GM23338 (cell line): ENCODE measurements around the gene SCAF4. TPM values are rescaled to one million over a fixed set of nuclear protein-coding genes. Genes with fewer than 3 reads are reported as not detected.

Experiments
- ATAC-seq: fragments of 200-7000 bp; cut with Tn5 transposase; 3 replicates; pipeline ENCODE4 v1.9.1; 2020
- DNase-seq: peaks from one replicate; pipeline ENCODE4 v3.0.0-alpha.2; 2015; ENCODE audit warnings: low spot score
- H2AFZ ChIP-seq: fragments of 200-600 bp; sonication (generic); 2 replicates; pipeline ENCODE4 v1.8.0; 2016; ENCODE audit warnings: antibody characterized with exemption, mild to moderate bottlenecking, moderate library complexity
- H3F3A ChIP-seq: fragments of 200-600 bp; sonication (generic); replicated peaks from 2 replicates; pipeline ENCODE4 v1.8.0; 2017; ENCODE audit warnings: antibody characterized with exemption, mixed run types, low read depth
- H3K27ac ChIP-seq: fragments of 200-600 bp; sonication (generic); 2 replicates; pipeline ENCODE4 v1.6.1; 2016; ENCODE audit warnings: low read depth
- H3K27me3 ChIP-seq: fragments of 200-600 bp; sonication (generic); 2 replicates; pipeline ENCODE4 v1.8.0; 2016; ENCODE audit warnings: mild to moderate bottlenecking, mixed run types, moderate library complexity; ENCODE audit not compliant: insufficient read depth
- H3K36me3 ChIP-seq: fragments of 200-600 bp; sonication (generic); 2 replicates; pipeline ENCODE4 v1.8.0; 2016; ENCODE audit warnings: mild to moderate bottlenecking; ENCODE audit not compliant: insufficient read depth
- H3K4me1 ChIP-seq: fragments of 200-600 bp; sonication (generic); 2 replicates; pipeline ENCODE4 v1.8.0; 2016; ENCODE audit warnings: mild to moderate bottlenecking, moderate library complexity; ENCODE audit not compliant: insufficient read depth
- H3K4me2 ChIP-seq: fragments of 200-600 bp; sonication (generic); 2 replicates; pipeline ENCODE4 v1.7.1; 2017; ENCODE audit warnings: mixed run types
- H3K4me3 ChIP-seq: fragments of 200-600 bp; sonication (generic); 2 replicates; pipeline ENCODE4 v1.6.1; 2016; ENCODE audit warnings: mixed run types
- H3K79me2 ChIP-seq: fragments of 200-600 bp; sonication (generic); replicated peaks from 2 replicates; pipeline ENCODE4 v1.8.0; 2017; ENCODE audit warnings: mild to moderate bottlenecking; ENCODE audit not compliant: insufficient read depth
- H3K9me2 ChIP-seq: fragments of 200-600 bp; sonication (generic); 2 replicates; pipeline ENCODE4 v1.8.0; 2017; ENCODE audit not compliant: insufficient read depth
- H4K20me1 ChIP-seq: fragments of 200-600 bp; sonication (generic); replicated peaks from 2 replicates; pipeline ENCODE4 v1.8.0; 2017; ENCODE audit warnings: mild to moderate bottlenecking; ENCODE audit not compliant: insufficient read depth
- H3K27ac Mint-ChIP-seq: 2 replicates; pipeline ENCODE4 v1.8.0; 2020; ENCODE audit warnings: inconsistent platforms, mild to moderate bottlenecking, moderate library complexity, mixed read lengths
- H3K27me3 Mint-ChIP-seq: 3 replicates; pipeline ENCODE4 v1.8.0; 2022; ENCODE audit warnings: low read depth, mild to moderate bottlenecking, moderate library complexity, mixed read lengths, inconsistent platforms; ENCODE audit not compliant: insufficient read depth, poor library complexity
- H3K36me3 Mint-ChIP-seq: 3 replicates; pipeline ENCODE4 v1.8.0; 2021; ENCODE audit warnings: low read depth, mild to moderate bottlenecking, inconsistent platforms, moderate library complexity, mixed read lengths
- H3K4me1 Mint-ChIP-seq: 3 replicates; pipeline ENCODE4 v1.8.0; 2020; ENCODE audit warnings: mild to moderate bottlenecking, inconsistent platforms, mixed read lengths
- H3K4me3 Mint-ChIP-seq: 3 replicates; pipeline ENCODE4 v1.8.0; 2021; ENCODE audit warnings: moderate library complexity, mild to moderate bottlenecking, inconsistent platforms, mixed read lengths
- H3K9me3 Mint-ChIP-seq: 3 replicates; pipeline ENCODE4 v1.8.0; 2020; ENCODE audit warnings: moderate library complexity, mild to moderate bottlenecking, inconsistent platforms, mixed read lengths
- CREB1 ChIP-seq: fragments of 250-450 bp; sonication (Bioruptor Pico); IDR thresholded peaks from 2 replicates; pipeline ENCODE4 v1.5.0; 2020; ENCODE audit warnings: low read depth, mild to moderate bottlenecking, moderate library complexity
- CTCF ChIP-seq, 2 experiments: fragments of 200-600 bp in 1 of 2; sonication (generic) in 1 of 2; conservative IDR thresholded peaks; 2 replicates each; pipeline versions ENCODE4 v1.5.1 to v1.6.1; 2016 to 2017; ENCODE audit warnings: antibody characterized with exemption in 2 of 2, low read depth in 2 of 2, mild to moderate bottlenecking in 2 of 2, moderate library complexity in 1 of 2
- ETS1 ChIP-seq: IDR thresholded peaks from 2 replicates; pipeline ENCODE4 v1.6.1; 2016; ENCODE audit warnings: antibody characterized with exemption
- EZH2 ChIP-seq: fragments of 200-600 bp; sonication (generic); IDR thresholded peaks from one replicate; pipeline ENCODE4 v1.8.0; 2017; ENCODE audit warnings: antibody characterized with exemption, mild to moderate bottlenecking, low read depth; ENCODE audit not compliant: unreplicated experiment
- EZH2phosphoT487 ChIP-seq: fragments of 200-600 bp; sonication (generic); IDR thresholded peaks from one replicate; pipeline ENCODE4 v1.8.1; 2018; ENCODE audit warnings: antibody characterized with exemption; ENCODE audit not compliant: unreplicated experiment
- JUNB ChIP-seq: IDR thresholded peaks from one replicate; pipeline ENCODE4 v1.6.1; 2016; ENCODE audit warnings: antibody characterized with exemption; ENCODE audit not compliant: unreplicated experiment
- NANOG ChIP-seq: IDR thresholded peaks from 2 replicates; pipeline ENCODE4 v1.6.1; 2016; ENCODE audit warnings: antibody characterized with exemption, borderline replicate concordance
- POLR2AphosphoS5 ChIP-seq: IDR thresholded peaks from 2 replicates; pipeline ENCODE4 v1.6.1; 2016; ENCODE audit warnings: antibody characterized with exemption, low read depth
- REST ChIP-seq: IDR thresholded peaks from one replicate; pipeline ENCODE4 v1.6.1; 2018; ENCODE audit warnings: antibody characterized with exemption; ENCODE audit not compliant: unreplicated experiment
- STAT1 ChIP-seq: IDR thresholded peaks from one replicate; pipeline ENCODE4 v1.6.1; 2016; ENCODE audit warnings: antibody characterized with exemption; ENCODE audit not compliant: unreplicated experiment
- ZNF114 ChIP-seq: fragments of 250-450 bp; sonication (Bioruptor Pico); IDR thresholded peaks from 2 replicates; pipeline ENCODE4 v1.5.0; 2020; ENCODE audit warnings: mild to moderate bottlenecking, moderate library complexity
- ZNF331 ChIP-seq: fragments of 250-450 bp; sonication (Bioruptor Pico); IDR thresholded peaks from 2 replicates; pipeline ENCODE4 v1.5.0; 2020; ENCODE audit warnings: low read depth, mild to moderate bottlenecking, moderate library complexity
- ZNF462 ChIP-seq: fragments of 250-450 bp; sonication (Bioruptor Pico); IDR thresholded peaks from 2 replicates; pipeline ENCODE4 v1.5.0; 2020; ENCODE audit warnings: mild to moderate bottlenecking, moderate library complexity
- polyA plus RNA-seq: library from polyadenylated mRNA; unstranded; fragments of >200 nt; fragmentation: Nextera tagmentation; extraction: Ambion mirVana; gene quantifications from 2 replicates; pipeline ENCODE4 v1.2.1, GENCODE V29; 2016
- total RNA-seq: library from RNA; depleted of rRNA; stranded (reverse); fragments of >200 nt; shearing (Covaris generic); gene quantifications from 2 replicates; pipeline ENCODE4 v1.2.3, GENCODE V29; 2014

Gene SCAF4
- total and polyA plus RNA-seq, 2 experiments from 2014 or later: 29.7 to 45.8 TPM

- H3K27ac ChIP-seq: no peak overlapping the region
- ATAC-seq (no peak), DNase-seq (no peak)
- H3K79me2 ChIP-seq: peaks cover 100% of the 10 kb centered on the region
- H4K20me1 ChIP-seq: peaks cover 67% of the 10 kb centered on the region
- H3K4me1 ChIP-seq: peaks cover 25% of the 10 kb centered on the region
- no peak for TF ChIP-seq ETS1
- no peak for TF ChIP-seq JUNB
- no peak for TF ChIP-seq ZNF462 (CRISPR knock-in tag)
- no peak for TF ChIP-seq CTCF (conservative IDR thresholded peaks at IDR 0.05; ENCODE audit: low read depth in 2 of 2)
- TF ChIP-seq REST: no peak
- no peak for TF ChIP-seq CREB1 (CRISPR knock-in tag)
- no peak for TF ChIP-seq NANOG
- TF ChIP-seq EZH2phosphoT487: no peak
- no peak for TF ChIP-seq EZH2
- no peak for TF ChIP-seq STAT1
- no peak for TF ChIP-seq ZNF114 (CRISPR knock-in tag)
- TF ChIP-seq POLR2AphosphoS5: no peak
- no peak for TF ChIP-seq ZNF331
- peaks cover 18% of the 10 kb centered on the region; the same call in 2 of the 3 replicates for H3K36me3 Mint-ChIP-seq
- H3K4me1 Mint-ChIP-seq: peaks cover 30% of the 10 kb centered on the region
- H3K36me3 ChIP-seq: peaks cover 8% of the 10 kb centered on the region; the same call in 1 of the 2 replicates
- H2AFZ ChIP-seq: no peak overlapping the region
- no peaks in the 10 kb centered on the region for H3F3A ChIP-seq
- H3K4me3 ChIP-seq: no peak overlapping the region
- H3K4me2 ChIP-seq: no peak overlapping the region
- no peaks in the 10 kb centered on the region for H3K9me2 ChIP-seq
- H3K27me3 Mint-ChIP-seq: peaks cover 2% of the 10 kb centered on the region
- H3K27ac Mint-ChIP-seq: no peak overlapping the region
- H3K9me3 Mint-ChIP-seq: no peaks in the 10 kb centered on the region
- H3K27me3 ChIP-seq: no peaks in the 10 kb centered on the region
- no peak overlapping the region for H3K4me3 Mint-ChIP-seq
These were observed 24.4 kb downstream of the SCAF4 start for GRCh38 chr21:31707499-31707898.
